Measurements from ENCODE around the gene ZDHHC8.

Gene ZDHHC8

GRCh38 chr22:20114506-20115475, 16.8 kb upstream of the ZDHHC8 start:
- no peak for DNase-seq

- no peak for DNase-seq
These were observed 15.8 kb upstream of the ZDHHC8 start, which contains the start of gene RANBP1 for GRCh38 chr22:20115691-20116375. Gene RANBP1, plus strand, starts transcription at chr22:20116104. Its CDS starts 81 bp downstream, at chr22:20116185.

GRCh38 chr22:20116376-20116950, 15.1 kb upstream of the ZDHHC8 start:
- no peak for DNase-seq

DNA sequence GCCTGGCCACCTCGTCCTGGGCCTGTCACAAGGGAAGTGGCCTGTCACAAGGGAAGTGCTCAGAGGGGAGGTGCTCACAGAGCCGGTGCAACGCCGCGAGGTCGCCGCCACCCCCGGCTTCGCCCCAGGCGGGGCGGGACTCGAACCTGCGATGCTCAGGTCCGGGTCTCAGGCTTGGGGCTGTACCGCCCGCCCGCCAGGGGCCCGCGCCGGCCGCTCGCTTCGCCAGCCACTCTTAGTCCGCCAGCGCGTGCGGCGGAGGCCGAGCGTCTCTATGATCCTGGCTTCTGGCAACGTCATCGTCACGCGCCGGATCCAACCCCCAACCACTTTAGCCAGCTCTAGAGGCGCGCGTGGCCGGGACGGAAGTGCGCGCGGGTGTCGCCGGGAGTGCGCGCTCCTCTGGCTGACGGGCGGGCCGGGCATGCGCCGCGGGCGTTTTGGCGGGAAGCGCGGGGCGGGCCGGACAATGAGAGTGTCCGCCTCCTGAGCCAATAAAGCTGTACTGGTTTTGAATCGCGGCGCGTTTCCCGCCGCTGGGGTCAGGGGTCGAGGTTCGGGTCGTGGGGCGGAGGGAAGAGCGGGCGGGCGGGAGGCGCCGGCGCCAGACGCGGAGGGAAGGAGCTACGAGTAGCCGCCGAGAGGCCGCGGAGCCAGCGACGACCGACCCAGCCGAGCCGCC, 14.5 kb upstream of the ZDHHC8 start, which contains the start of gene TRMT2A:
TRMT2A (minus strand) TSS at position 276 of the 682 bp plus-strand sequence. CDS start 320 bp downstream, outside the sequence.
- DNase-seq = peak; percentile 77 to 90

DNA sequence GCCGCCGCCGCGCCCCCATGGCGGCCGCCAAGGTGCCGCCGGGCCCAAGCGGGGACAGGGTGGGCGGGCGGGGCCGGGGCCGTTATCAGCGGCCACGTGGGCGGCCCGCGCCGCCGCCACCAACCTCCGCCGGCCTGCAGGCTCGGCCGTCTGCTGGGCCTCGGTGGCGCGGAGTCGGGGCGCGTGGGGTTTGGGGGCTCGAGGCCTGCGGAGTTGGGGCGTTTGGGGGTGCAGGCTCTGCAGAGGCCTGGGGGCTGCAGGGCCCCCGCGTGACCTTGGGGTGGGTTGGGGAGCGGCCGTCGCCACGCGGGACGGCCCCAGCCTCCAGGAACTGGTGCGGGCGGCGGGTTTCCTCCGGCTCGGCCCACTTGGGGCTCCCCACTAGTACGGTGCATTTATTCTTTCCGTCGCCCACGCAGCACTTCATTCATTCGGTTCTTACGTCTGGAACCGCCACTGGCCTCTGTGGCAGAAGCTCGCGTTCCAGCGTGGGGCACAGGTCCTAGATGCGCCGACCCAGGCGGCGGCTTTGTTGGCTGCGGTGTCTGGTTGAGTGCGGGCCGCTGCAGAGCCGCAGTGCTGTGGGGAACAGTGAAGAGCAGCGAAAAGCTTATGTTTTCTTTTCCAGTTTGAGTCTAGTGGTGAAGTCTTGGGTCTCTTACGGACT, 13.8 kb upstream of the ZDHHC8 start:
- no peak for DNase-seq

DNA sequence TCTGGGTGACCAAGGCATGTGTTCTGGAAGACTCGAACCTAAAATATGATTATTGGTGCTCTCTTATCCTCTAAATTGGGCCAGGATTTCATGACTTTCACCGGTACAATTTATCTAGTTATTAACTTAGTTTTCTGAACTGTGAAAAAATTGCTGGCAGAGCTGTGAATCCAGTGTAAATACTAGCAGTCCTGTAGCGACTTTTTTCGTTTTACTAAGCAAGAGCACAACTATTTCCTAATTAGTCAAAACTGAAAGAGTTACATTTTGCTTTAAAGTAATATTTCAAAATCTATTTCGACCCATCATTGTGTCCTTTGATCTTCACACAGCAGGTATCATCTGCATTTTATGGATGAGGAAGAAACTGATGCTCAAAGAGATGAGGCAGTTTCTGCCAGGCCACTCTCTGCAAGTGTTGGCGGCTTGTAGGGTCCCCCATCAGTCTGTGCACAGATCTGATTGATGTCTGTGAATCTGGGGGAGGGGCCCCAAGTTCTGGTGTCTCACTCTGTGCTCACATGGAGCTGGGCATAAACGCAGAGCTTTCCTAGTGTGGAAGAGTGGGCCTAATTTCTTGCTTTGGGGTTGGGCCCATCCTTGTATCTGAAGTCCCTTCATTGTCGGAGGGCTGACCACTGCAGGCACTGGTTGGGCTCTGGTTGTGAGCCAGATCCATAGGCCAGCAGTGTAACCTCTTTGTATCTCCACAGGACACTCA, 13.1 kb upstream of the ZDHHC8 start:
- DNase-seq = no peak

GRCh38 chr22:20121856-20122415, 9.7 kb upstream of the ZDHHC8 start:
- no peak for DNase-seq

- DNase-seq = no peak
These were observed 8.1 kb upstream of the ZDHHC8 start for GRCh38 chr22:20123366-20124082.

- DNase-seq = no peak
These were observed 7.4 kb upstream of the ZDHHC8 start for GRCh38 chr22:20124083-20124787.

DNA sequence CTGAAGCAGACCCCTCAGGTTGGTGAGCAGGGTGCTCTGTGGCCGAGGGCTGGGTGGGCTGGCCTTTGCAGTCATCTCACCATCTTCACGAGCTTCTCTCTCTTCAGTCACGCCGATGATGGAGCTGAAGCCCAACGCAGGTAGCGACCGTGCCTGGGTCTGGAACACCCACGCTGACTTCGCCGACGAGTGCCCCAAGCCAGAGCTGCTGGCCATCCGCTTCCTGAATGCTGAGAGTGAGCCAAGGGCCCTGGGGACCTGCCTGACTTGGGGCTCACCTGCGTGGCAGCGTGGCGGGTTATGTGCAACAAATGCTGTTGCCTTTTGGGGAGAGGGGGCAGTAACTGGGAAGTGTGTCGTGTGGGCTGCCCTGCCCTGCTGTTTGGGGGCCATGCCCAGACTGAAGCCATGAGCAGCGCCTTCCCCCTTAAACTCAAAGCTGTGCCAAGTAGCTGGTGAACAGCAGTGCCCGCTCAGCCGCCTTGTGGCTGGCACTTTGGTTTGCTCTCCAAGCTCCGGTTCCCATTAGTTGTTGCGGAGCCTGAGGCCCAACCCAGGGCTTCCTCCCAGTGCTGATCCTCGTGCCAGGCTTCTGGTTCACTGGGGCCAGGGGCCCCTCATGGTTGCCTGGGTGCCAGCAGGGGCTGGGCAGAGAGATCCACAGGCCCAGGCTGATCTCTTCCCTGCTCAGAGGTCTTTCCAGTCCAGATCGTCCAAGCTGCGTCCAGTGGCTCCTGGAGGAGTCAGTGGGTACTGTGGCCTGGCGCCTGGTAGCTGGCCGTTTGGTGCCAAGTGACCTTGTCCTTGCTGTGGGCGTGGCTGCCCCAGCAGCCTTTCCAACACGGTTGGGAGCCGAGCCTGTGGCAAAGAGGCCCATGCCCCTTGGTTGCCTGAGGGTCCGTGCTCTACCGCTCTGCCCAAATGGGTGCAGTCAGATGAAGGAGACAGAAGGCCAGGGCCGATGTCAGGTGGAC, 6.1 kb upstream of the ZDHHC8 start:
- no peak for DNase-seq

DNA sequence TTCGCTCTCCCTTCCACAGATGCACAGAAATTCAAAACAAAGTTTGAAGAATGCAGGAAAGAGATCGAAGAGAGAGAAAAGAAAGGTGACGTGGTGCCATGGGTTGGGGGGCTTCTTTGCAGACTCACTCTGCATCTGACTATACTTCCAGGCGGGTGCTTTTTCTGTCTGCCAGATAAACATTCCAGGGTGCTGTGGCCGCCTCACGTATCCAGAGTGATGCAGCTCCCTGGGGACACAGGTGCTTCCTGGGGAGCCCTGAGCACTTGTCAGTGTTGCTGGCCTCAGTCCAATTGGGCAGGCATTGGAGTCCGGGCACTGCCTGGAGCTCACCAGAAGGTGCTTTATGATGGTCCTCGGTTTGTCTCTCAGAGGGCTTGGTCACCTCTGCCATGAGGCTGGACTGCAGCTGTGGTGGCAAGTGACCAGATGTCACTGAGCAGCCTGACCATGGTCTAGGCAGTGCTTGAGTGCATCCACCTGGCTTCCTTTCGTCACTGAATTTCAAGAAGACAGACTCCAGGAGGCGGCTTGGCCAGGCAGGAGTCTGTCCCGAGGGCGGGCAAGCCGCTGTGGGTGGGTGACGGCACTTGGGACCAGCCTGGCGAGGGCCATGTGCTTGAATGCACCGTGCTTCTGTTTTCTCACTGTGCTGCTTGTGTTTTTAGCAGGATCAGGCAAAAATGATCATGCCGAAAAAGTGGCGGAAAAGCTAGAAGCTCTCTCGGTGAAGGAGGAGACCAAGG, 5.1 kb upstream of the ZDHHC8 start:
- DNase-seq = no peak

GRCh38 chr22:20127318-20127868, 4.2 kb upstream of the ZDHHC8 start:
- no peak for DNase-seq

DNA sequence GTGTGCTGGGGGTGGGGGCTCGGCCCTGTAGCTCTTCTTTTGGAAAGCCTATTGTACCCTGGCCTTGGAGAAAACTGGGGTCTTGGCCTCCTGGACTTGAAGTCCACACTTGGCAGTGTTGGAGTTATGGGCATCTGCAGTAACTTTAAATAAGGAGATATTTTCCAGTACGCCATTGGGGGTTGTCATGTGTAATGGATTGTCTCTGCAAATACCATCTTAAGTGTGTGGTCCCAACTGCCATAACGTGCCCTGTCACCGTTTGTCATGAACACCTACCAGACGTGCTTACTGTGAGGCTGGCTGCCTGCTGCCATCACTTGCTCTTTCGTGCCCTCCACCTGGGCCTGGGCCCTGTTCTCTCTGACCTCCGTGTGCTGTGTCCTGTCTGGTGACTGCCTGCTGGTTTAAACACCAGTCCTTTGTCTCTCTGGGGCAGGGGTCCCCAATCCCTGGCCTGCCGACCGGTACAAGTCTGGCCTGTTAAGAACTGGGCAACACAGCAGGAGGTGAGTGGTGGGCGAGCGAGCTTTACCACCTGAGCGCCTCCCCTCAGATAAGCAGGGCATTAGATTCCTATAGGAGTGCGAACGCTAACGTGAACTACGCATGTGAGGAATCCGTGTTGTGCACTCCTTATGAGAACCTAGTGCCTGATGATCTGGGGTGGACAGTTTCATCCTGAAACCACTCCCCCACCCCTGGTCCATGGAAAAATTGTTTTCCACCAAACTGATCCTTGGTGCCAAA, 3.6 kb upstream of the ZDHHC8 start:
- DNase-seq = no peak

DNA sequence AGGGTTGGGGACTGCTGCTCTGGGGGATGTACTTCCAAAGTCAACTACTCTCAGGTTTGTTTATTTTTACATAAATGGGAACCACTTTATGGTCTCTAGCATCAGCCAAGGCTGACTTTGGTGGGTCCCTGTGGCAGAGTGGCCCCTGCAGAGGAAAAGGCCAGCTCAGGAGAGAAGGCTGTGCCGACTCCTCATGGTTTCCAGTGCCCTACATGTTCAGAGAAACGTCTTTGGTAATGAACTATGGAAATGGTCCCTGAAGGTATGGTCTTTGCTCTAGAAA, 3.0 kb upstream of the ZDHHC8 start:
- DNase-seq = no peak

DNA sequence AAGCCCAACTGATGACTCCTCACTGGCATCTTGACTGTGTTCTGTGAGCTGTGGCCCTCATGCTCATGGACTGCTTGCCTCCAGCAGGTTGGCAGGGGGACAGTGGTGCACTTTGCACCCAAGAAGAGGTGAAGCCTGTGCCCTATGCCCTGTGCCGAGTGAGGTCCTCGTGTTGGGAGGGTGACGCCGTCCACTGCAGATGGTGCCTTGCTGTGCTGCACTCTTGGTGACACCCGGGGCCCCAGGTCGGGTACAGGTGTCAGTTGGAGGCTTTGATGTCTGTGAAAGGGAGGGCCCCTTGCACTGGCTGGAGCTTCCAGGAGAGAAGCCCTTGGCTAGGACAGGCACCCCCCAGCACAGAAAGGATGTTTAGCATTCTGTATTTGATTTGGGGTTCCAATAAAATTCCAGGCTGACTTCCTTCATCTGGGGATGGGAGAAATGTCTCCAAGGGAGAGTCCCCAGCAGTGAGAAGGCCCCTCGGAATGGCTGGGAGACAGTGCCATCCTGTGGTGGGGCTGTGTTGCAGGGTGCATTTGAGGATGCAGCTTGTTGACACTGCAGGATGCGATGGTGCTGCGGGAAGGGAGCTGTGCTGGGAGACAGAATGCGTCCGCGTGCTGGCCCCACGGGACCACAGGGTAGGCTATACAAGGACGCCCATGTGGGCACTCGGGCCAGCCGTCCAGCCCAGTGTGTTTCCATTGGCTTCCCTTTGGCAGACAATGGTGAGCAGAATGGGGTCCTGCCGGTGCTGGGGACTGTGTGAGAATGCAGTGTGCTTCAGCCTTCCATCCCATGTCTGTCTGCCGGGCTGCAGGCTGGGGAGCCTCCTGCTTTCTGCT, 2.5 kb upstream of the ZDHHC8 start:
- no peak for DNase-seq

DNA sequence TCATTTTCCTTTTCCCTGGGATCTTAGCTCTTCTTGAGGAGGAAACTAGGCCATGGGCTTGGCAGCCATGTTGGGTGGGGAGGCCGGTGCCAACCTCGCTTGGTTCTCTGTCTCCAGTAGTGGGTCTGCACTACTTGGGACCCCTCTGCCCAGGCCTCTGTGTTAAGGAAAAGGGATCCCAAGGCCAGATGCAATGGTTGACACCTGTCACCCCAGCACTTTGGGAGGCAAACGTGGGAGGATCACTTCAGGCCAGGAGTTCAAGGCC, 1.9 kb upstream of the ZDHHC8 start:
- no peak for DNase-seq

All from NCI-H187 (cell line).